Liver (tissue), 3 donors: ENCODE data around the gene GTPBP10.
A peak's percentile ranks its signal among the peaks of the same experiment; 100 is the strongest.

Source experiments
- ATF3 ChIP-seq: IDR thresholded peaks from 2 replicates; pipeline ENCODE4 v1.6.1; 2016; ENCODE audit warnings: antibody characterized with exemption
- CTCF ChIP-seq: fragments of 150-350 bp; IDR thresholded peaks from 2 replicates; pipeline ENCODE4 v1.5.1; 2017; ENCODE audit warnings: improper control_type of control experiment, low read depth, low read length; ENCODE audit not compliant: missing input control
- EGR1 ChIP-seq, 2 donors: IDR thresholded peaks; 2 replicates each; pipeline ENCODE4 v1.6.1; 2016 to 2018; ENCODE audit warnings: antibody characterized with exemption in 2 of 2, low read depth in 2 of 2
- GABPA ChIP-seq, 2 donors: IDR thresholded peaks in 1 of 2; conservative IDR thresholded peaks in 1 of 2; 2 replicates each; pipeline ENCODE4 v1.6.1; 2016; ENCODE audit warnings: antibody characterized with exemption in 2 of 2, mild to moderate bottlenecking in 1 of 2, moderate library complexity in 1 of 2
- HNF4A ChIP-seq, 2 donors: conservative IDR thresholded peaks; 2 replicates each; pipeline ENCODE4 v1.6.1; 2016; ENCODE audit warnings: antibody characterized with exemption in 2 of 2, mild to moderate bottlenecking in 2 of 2
- JUND ChIP-seq, 2 donors: IDR thresholded peaks; 2 replicates each; pipeline ENCODE4 v1.6.1; 2016; ENCODE audit warnings: antibody characterized with exemption in 2 of 2
- MAX ChIP-seq: IDR thresholded peaks from 2 replicates; pipeline ENCODE4 v1.6.1; 2016; ENCODE audit warnings: antibody characterized with exemption
- NR2F2 ChIP-seq: IDR thresholded peaks from 2 replicates; pipeline ENCODE4 v1.6.1; 2016; ENCODE audit warnings: antibody characterized with exemption
- RAD21 ChIP-seq, 2 donors: IDR thresholded peaks; 2 replicates each; pipeline ENCODE4 v1.6.1; 2016; ENCODE audit warnings: antibody characterized with exemption in 2 of 2, mild to moderate bottlenecking in 2 of 2
- REST ChIP-seq: IDR thresholded peaks from 2 replicates; pipeline ENCODE4 v1.6.1; 2016; ENCODE audit warnings: antibody characterized with exemption, mild to moderate bottlenecking
- SP1 ChIP-seq: IDR thresholded peaks from 2 replicates; pipeline ENCODE4 v1.6.1; 2018; ENCODE audit warnings: antibody characterized with exemption, mild to moderate bottlenecking
- TAF1 ChIP-seq: conservative IDR thresholded peaks from 2 replicates; pipeline ENCODE4 v1.6.1; 2016; ENCODE audit warnings: antibody characterized with exemption, mild to moderate bottlenecking
- YY1 ChIP-seq: IDR thresholded peaks from 2 replicates; pipeline ENCODE4 v1.6.1; 2016; ENCODE audit warnings: antibody characterized with exemption, mild to moderate bottlenecking
- ZBTB33 ChIP-seq: IDR thresholded peaks from 2 replicates; pipeline ENCODE4 v1.6.1; 2016; ENCODE audit warnings: antibody characterized with exemption
- donor health status: healthy.
- donor health status: healthy.

GRCh38 chr7:90309872-90310271 lies 36.6 kb upstream of the GTPBP10 start:
- peak; percentile 6 for TF ChIP-seq CTCF
- TF ChIP-seq GABPA (IDR thresholded peaks at IDR 0.05 in 1 of 2, conservative IDR thresholded peaks at IDR 0.05 in 1 of 2) = no peak
- TF ChIP-seq ZBTB33 = no peak
- no peak for TF ChIP-seq ATF3
- no peak for TF ChIP-seq HNF4A (conservative IDR thresholded peaks at IDR 0.05)
- TF ChIP-seq SP1 = no peak
- TF ChIP-seq RAD21 (IDR thresholded peaks at IDR 0.05) = peak in 1 of 2 donors; percentile 36
- no peak for TF ChIP-seq MAX
- no peak for TF ChIP-seq TAF1
- no peak for TF ChIP-seq JUND (IDR thresholded peaks at IDR 0.05)
- no peak for TF ChIP-seq REST
- no peak for TF ChIP-seq NR2F2
- no peak for TF ChIP-seq EGR1 (IDR thresholded peaks at IDR 0.05; ENCODE audit: low read depth in 2 of 2)
- no peak for TF ChIP-seq YY1
